NCI-H2171 treated with DMSO at 0.1 percent for 48 hours (cell line): ENCODE data around the gene KCNJ3.
"Not testable (repeated sequence)": the region's sequence is repeated elsewhere in the genome, so short reads cannot be mapped to it uniquely, and the experiment has no call there.

Experiments used
- DNase-seq: peaks from one replicate; lab custom pipeline; 2025; lab: John Stamatoyannopoulos, UW

Gene KCNJ3

GRCh38 chr2:154846842-154847241 is 148.3 kb downstream of the KCNJ3 start:
- no peak for DNase-seq

- DNase-seq: peak; percentile 59
Measured at GRCh38 chr2:154849482-154849881, 151.0 kb downstream of the KCNJ3 start.

GRCh38 chr2:154850532-154850931 is 152.0 kb downstream of the KCNJ3 start:
- DNase-seq: no peak

- no peak for DNase-seq
Measured at GRCh38 chr2:154855138-154855537, 156.6 kb downstream of the KCNJ3 start.

- not testable (repeated sequence) for DNase-seq
Measured at GRCh38 chr2:154867151-154867550, 168.7 kb downstream of the KCNJ3 start.

- no peak for DNase-seq
Measured at GRCh38 chr2:154875999-154876398, 177.5 kb downstream of the KCNJ3 start.

GRCh38 chr2:154882725-154883124 is 184.2 kb downstream of the KCNJ3 start:
- DNase-seq: no peak

GRCh38 chr2:154886316-154886715 is 187.8 kb downstream of the KCNJ3 start:
- DNase-seq: no peak

GRCh38 chr2:154898269-154898668 is 199.8 kb downstream of the KCNJ3 start:
- no peak for DNase-seq

- no peak for DNase-seq
Measured at GRCh38 chr2:154901063-154901462, 202.6 kb downstream of the KCNJ3 start.
